GM12878 (cell line): Measurements from ENCODE around the gene KIAA1328. TPM values are rescaled to one million over a fixed set of nuclear protein-coding genes. Genes with fewer than 3 reads are reported as not detected.

ENCODE experiments used
- ATAC-seq: fragments of 200-7000 bp; cut with Tn5 transposase; 3 replicates; pipeline ENCODE4 v1.9.1; 2020; ENCODE audit warnings: mild to moderate bottlenecking, moderate library complexity
- BruUV-seq: library from RNA; stranded (reverse); fragments of 400-500 nt; replicated peaks from 2 replicates; lab custom pipeline; 2021; lab: Mats Ljungman, UMichigan
- CTCF ChIA-PET: fragments of 300-600 bp; sonication (Branson Sonifier 250); formaldehyde crosslinking; extraction: SDS; loops from one replicate; lab custom pipeline; 2021; ENCODE audit warnings: inconsistent platforms; lab: Yijun Ruan, JAX
- POLR2A ChIA-PET: fragments of 350-600 bp; formaldehyde crosslinking; extraction: SDS; loops from one replicate; lab custom pipeline; 2021; ENCODE audit warnings: inconsistent platforms; lab: Charles Lee
- RAD21 ChIA-PET: fragments of 300-600 bp; sonication (Branson Sonifier 250); formaldehyde crosslinking; loops from one replicate; lab custom pipeline; 2023; ENCODE audit warnings: antibody characterized with exemption; ENCODE audit not compliant: unreplicated experiment; lab: Charles Lee
- SMC1A ChIA-PET: fragments of 300-600 bp; sonication (Branson Sonifier 250); formaldehyde crosslinking; loops from one replicate; lab custom pipeline; 2023; ENCODE audit not compliant: unreplicated experiment, uncharacterized antibody; lab: Charles Lee
- DNase-seq: peaks from one replicate; pipeline ENCODE4 v3.0.0-alpha.2; 2011; ENCODE audit warnings: low read depth, low spot score
- FAIRE-seq: peaks from 3 replicates; lab custom pipeline; 2011; peaks lifted over from hg19 to GRCh38; lab: Jason Lieb, UNC
- H2AFZ ChIP-seq: 2 replicates; pipeline ENCODE4 v1.6.0; 2011; ENCODE audit warnings: low read depth, low read length, control low read depth; ENCODE audit not compliant: control insufficient read depth
- H3K27ac ChIP-seq: 2 replicates; pipeline ENCODE4 v1.5.1; 2011; ENCODE audit warnings: control low read depth; ENCODE audit not compliant: control insufficient read depth, insufficient read depth
- H3K27me3 ChIP-seq, 2 experiments: replicated peaks in 1 of 2; 2 replicates each; pipeline versions ENCODE4 v1.6.0 to v1.6.1; 2011; ENCODE audit warnings: low read length in 1 of 2; ENCODE audit not compliant: control insufficient read depth in 2 of 2, insufficient read depth in 2 of 2
- H3K36me3 ChIP-seq, 2 experiments: 2 replicates each; pipeline ENCODE4 v1.5.1; 2011; ENCODE audit warnings: low read length in 1 of 2; ENCODE audit not compliant: control insufficient read depth in 2 of 2, insufficient read depth in 2 of 2
- H3K4me1 ChIP-seq: 2 replicates; pipeline ENCODE4 v1.6.1; 2011; ENCODE audit warnings: mild to moderate bottlenecking, low read length, moderate library complexity, mixed read lengths; ENCODE audit not compliant: control insufficient read depth, insufficient read depth
- H3K4me2 ChIP-seq: 2 replicates; pipeline ENCODE4 v1.6.0; 2011; ENCODE audit warnings: control low read depth; ENCODE audit not compliant: control insufficient read depth, insufficient read depth
- H3K4me3 ChIP-seq: fragments of 200-600 bp; sonication (generic); 2 replicates; pipeline ENCODE4 v1.5.1; 2016
- H3K79me2 ChIP-seq: 2 replicates; pipeline ENCODE4 v1.6.0; 2011; ENCODE audit warnings: low read length; ENCODE audit not compliant: control insufficient read depth, insufficient read depth
- H3K9ac ChIP-seq: 2 replicates; pipeline ENCODE4 v1.8.0; 2011; ENCODE audit warnings: low read length, control low read depth, mixed read lengths; ENCODE audit not compliant: control insufficient read depth, insufficient read depth
- H3K9me3 ChIP-seq: replicated peaks from 3 replicates; pipeline ENCODE4 v1.5.1; 2011; ENCODE audit warnings: mild to moderate bottlenecking, low read length; ENCODE audit not compliant: control insufficient read depth, insufficient read depth
- H4K20me1 ChIP-seq: 2 replicates; pipeline ENCODE4 v1.6.0; 2011; ENCODE audit not compliant: control insufficient read depth, insufficient read depth
- BMI1 ChIP-seq: fragments of 450-650 bp; IDR thresholded peaks from 2 replicates; pipeline ENCODE4 v1.6.1; 2016; ENCODE audit warnings: mild to moderate bottlenecking, moderate library complexity, borderline replicate concordance
- FOXK2 ChIP-seq: fragments of 450-650 bp; IDR thresholded peaks from 2 replicates; pipeline ENCODE4 v1.6.1; 2017; ENCODE audit warnings: mild to moderate bottlenecking, moderate library complexity
- IKZF2 ChIP-seq, 2 experiments: fragments of 450-650 bp; IDR thresholded peaks; 2 replicates each; pipeline ENCODE4 v1.6.1; 2017; ENCODE audit warnings: mild to moderate bottlenecking in 2 of 2, moderate library complexity in 2 of 2
- JUNB ChIP-seq: IDR thresholded peaks from 2 replicates; pipeline ENCODE4 v1.6.1; 2016; ENCODE audit warnings: antibody characterized with exemption, mild to moderate bottlenecking
- KAT2A ChIP-seq: conservative IDR thresholded peaks from 2 replicates; pipeline ENCODE4 v1.6.1; 2011; ENCODE audit warnings: low read depth, low read length; ENCODE audit not compliant: control insufficient read depth
- KDM1A ChIP-seq: fragments of 200-600 bp; sonication (generic); IDR thresholded peaks from 2 replicates; pipeline ENCODE4 v1.6.1; 2016; ENCODE audit warnings: borderline replicate concordance
- LARP7 ChIP-seq: fragments of 450-650 bp; IDR thresholded peaks from 2 replicates; pipeline ENCODE4 v1.6.1; 2017; ENCODE audit warnings: mild to moderate bottlenecking
- NFIC ChIP-seq: IDR thresholded peaks from 2 replicates; pipeline ENCODE4 v1.6.1; 2012; ENCODE audit warnings: low read depth, mild to moderate bottlenecking, inconsistent platforms, low read length, moderate library complexity
- RAD21 ChIP-seq: IDR thresholded peaks from 2 replicates; pipeline ENCODE4 v1.6.1; 2011; ENCODE audit warnings: mild to moderate bottlenecking, low read depth, low read length, moderate library complexity; ENCODE audit not compliant: insufficient read depth
- RAD51 ChIP-seq: fragments of 450-650 bp; IDR thresholded peaks from 2 replicates; pipeline ENCODE4 v1.6.1; 2016; ENCODE audit warnings: moderate library complexity, mild to moderate bottlenecking, inconsistent platforms
- SMAD5 ChIP-seq: IDR thresholded peaks from 2 replicates; pipeline ENCODE4 v1.6.1; 2016; ENCODE audit warnings: antibody characterized with exemption, low read depth
- SRF ChIP-seq, 2 experiments: IDR thresholded peaks; 2 replicates each; pipeline ENCODE4 v1.6.1; 2011; ENCODE audit warnings: low read depth in 2 of 2, low read length in 2 of 2, mild to moderate bottlenecking in 1 of 2, moderate library complexity in 1 of 2
- STAT3 ChIP-seq: IDR thresholded peaks from 2 replicates; pipeline ENCODE4 v1.6.1; 2011; ENCODE audit warnings: low read depth, low read length, improper control_type of control experiment
- ZNF592 ChIP-seq: fragments of 450-650 bp; IDR thresholded peaks from 2 replicates; pipeline ENCODE4 v1.6.1; 2017; ENCODE audit warnings: mild to moderate bottlenecking, moderate library complexity
- ZNF622 ChIP-seq: fragments of 450-650 bp; IDR thresholded peaks from 2 replicates; pipeline ENCODE4 v1.6.1; 2017; ENCODE audit warnings: mild to moderate bottlenecking, inconsistent platforms
- in situ Hi-C: fragments of 300-500 bp; cut with MboI; formaldehyde crosslinking; loops from 9 replicates; pipeline ENCODE4 v1.14.3; 2018; ENCODE audit warnings: mixed read lengths
- intact Hi-C: fragments of 100-400 bp; cut with micrococcal nuclease; formaldehyde crosslinking; loops from one replicate; pipeline ENCODE4 v1.14.2; 2022; ENCODE audit not compliant: unreplicated experiment
- polyA plus RNA-seq, 11 experiments: library from polyadenylated mRNA; depleted of rRNA in 4 of 11; unstranded in 6 of 11; stranded (reverse) in 5 of 11; fragments of >200 nt; fragmentation: Nextera tagmentation in 4 of 11; fragmentation: Illumina TruSeq in 1 of 11; extraction: Ambion mirVana in 4 of 11; extraction: Trizol in 1 of 11; gene quantifications; 1 replicate in 1 of 11; 2 replicates in 10 of 11; pipeline versions ENCODE4 v1.2.1 to v1.2.3, GENCODE V29; 2011 to 2016; ENCODE audit warnings: inconsistent platforms in 2 of 11, missing spikeins in 2 of 11, low read depth in 1 of 11
- total RNA-seq, 4 experiments: library from RNA; depleted of rRNA in 3 of 4; stranded (reverse); fragments of >200 nt in 3 of 4; fragmentation: Illumina TruSeq in 1 of 4; extraction: Trizol in 1 of 4; gene quantifications; 2 replicates each; pipeline versions ENCODE4 v1.2.1 to v1.2.3, GENCODE V29; 2013 to 2021
- TF ChIP-seq, protein P1 (sequence below): fragments of 450-650 bp; IDR thresholded peaks from 2 replicates; pipeline ENCODE4 v1.6.1; 2017; ENCODE audit warnings: mild to moderate bottlenecking, moderate library complexity
- TF ChIP-seq, protein P2 (sequence below): fragments of 450-650 bp; IDR thresholded peaks from 2 replicates; pipeline ENCODE4 v1.6.1; 2014; ENCODE audit warnings: mild to moderate bottlenecking
- TF ChIP-seq, protein P3 (sequence below): fragments of 450-650 bp; IDR thresholded peaks from 2 replicates; pipeline ENCODE4 v1.6.1; 2016; ENCODE audit warnings: mild to moderate bottlenecking

KIAA1328 gene
- total and polyA plus RNA-seq, 10 of the 15 experiments (the other 5 are each of a cell fraction or from before 2014, with no cell fraction given): 3.1 to 7.1 (median 4.6) TPM

DNA sequence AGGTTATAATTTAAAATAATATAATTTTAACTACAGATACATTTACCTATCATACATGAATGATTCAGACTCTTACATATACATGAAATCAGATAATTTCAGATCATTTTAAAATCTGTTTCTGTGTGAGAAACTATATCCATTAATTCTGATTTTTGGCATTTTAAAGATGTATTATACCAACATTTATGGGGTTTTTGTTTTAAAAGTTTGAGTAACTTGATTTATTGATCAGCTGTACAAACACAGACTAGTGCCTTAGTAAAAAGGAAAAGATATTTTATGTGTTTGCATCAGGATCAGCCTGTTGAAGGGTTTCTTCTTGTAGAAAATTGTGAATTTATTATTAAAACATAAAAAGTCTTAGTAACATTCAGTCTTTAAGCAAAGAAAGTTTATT, 59.9 kb downstream of the KIAA1328 start:
- no peak overlapping the region for H3K4me3 ChIP-seq
- FAIRE-seq: no peak
- ChIA-PET SMC1A (no interaction called here), POLR2A (no interaction called here), RAD21 (no interaction called here), CTCF (no interaction called here)
- no peak overlapping the region for H2AFZ ChIP-seq
- in situ Hi-C loops (no loop called here), intact Hi-C loops (no loop called here)
- no peaks in the 10 kb centered on the region for H3K79me2 ChIP-seq
- no peak overlapping the region for H3K4me2 ChIP-seq
- no peaks in the 10 kb centered on the region for H3K4me1 ChIP-seq
- H3K9ac ChIP-seq: no peak overlapping the region
- no peak overlapping the region for H3K27ac ChIP-seq
- no peaks in the 10 kb centered on the region for H3K36me3 ChIP-seq
- no peaks in the 10 kb centered on the region for H3K27me3 ChIP-seq
- no peaks in the 10 kb centered on the region for H4K20me1 ChIP-seq
- H3K9me3 ChIP-seq: no peaks in the 10 kb centered on the region
- BruUV-seq: no TSS peak
- no peak for ATAC-seq
- no peak for DNase-seq
- TF ChIP-seq, protein P1, sequence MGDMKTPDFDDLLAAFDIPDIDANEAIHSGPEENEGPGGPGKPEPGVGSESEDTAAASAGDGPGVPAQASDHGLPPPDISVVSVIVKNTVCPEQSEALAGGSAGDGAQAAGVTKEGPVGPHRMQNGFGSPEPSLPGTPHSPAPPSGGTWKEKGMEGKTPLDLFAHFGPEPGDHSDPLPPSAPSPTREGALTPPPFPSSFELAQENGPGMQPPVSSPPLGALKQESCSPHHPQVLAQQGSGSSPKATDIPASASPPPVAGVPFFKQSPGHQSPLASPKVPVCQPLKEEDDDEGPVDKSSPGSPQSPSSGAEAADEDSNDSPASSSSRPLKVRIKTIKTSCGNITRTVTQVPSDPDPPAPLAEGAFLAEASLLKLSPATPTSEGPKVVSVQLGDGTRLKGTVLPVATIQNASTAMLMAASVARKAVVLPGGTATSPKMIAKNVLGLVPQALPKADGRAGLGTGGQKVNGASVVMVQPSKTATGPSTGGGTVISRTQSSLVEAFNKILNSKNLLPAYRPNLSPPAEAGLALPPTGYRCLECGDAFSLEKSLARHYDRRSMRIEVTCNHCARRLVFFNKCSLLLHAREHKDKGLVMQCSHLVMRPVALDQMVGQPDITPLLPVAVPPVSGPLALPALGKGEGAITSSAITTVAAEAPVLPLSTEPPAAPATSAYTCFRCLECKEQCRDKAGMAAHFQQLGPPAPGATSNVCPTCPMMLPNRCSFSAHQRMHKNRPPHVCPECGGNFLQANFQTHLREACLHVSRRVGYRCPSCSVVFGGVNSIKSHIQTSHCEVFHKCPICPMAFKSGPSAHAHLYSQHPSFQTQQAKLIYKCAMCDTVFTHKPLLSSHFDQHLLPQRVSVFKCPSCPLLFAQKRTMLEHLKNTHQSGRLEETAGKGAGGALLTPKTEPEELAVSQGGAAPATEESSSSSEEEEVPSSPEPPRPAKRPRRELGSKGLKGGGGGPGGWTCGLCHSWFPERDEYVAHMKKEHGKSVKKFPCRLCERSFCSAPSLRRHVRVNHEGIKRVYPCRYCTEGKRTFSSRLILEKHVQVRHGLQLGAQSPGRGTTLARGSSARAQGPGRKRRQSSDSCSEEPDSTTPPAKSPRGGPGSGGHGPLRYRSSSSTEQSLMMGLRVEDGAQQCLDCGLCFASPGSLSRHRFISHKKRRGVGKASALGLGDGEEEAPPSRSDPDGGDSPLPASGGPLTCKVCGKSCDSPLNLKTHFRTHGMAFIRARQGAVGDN: no peak
- TF ChIP-seq ZNF592: no peak
- no peak for TF ChIP-seq ZNF622
- TF ChIP-seq JUNB: no peak
- no peak for TF ChIP-seq BMI1
- TF ChIP-seq KDM1A: no peak
- no peak for TF ChIP-seq IKZF2 (IDR thresholded peaks at IDR 0.05)
- no peak for TF ChIP-seq LARP7
- TF ChIP-seq SMAD5: no peak
- TF ChIP-seq NFIC: no peak
- no peak for TF ChIP-seq RAD51
- no peak for TF ChIP-seq RAD21
- TF ChIP-seq, protein P2, sequence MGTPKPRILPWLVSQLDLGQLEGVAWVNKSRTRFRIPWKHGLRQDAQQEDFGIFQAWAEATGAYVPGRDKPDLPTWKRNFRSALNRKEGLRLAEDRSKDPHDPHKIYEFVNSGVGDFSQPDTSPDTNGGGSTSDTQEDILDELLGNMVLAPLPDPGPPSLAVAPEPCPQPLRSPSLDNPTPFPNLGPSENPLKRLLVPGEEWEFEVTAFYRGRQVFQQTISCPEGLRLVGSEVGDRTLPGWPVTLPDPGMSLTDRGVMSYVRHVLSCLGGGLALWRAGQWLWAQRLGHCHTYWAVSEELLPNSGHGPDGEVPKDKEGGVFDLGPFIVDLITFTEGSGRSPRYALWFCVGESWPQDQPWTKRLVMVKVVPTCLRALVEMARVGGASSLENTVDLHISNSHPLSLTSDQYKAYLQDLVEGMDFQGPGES: no peak
- TF ChIP-seq KAT2A: no peak
- no peak for TF ChIP-seq SRF (IDR thresholded peaks at IDR 0.05; ENCODE audit: low read depth in 2 of 2, low read length in 2 of 2)
- TF ChIP-seq, protein P3, sequence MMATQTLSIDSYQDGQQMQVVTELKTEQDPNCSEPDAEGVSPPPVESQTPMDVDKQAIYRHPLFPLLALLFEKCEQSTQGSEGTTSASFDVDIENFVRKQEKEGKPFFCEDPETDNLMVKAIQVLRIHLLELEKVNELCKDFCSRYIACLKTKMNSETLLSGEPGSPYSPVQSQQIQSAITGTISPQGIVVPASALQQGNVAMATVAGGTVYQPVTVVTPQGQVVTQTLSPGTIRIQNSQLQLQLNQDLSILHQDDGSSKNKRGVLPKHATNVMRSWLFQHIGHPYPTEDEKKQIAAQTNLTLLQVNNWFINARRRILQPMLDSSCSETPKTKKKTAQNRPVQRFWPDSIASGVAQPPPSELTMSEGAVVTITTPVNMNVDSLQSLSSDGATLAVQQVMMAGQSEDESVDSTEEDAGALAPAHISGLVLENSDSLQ: no peak
- no peak for TF ChIP-seq FOXK2
- TF ChIP-seq STAT3: no peak
